Measurements from ENCODE around the gene SHANK2. TPM values are rescaled to one million over a fixed set of nuclear protein-coding genes. Genes with fewer than 3 reads are reported as not detected.

The SHANK2 gene
- total and polyA plus RNA-seq, 2 of the 4 experiments (the other 2 are of a cell fraction), result 1.6 to 2.2 TPM

DNA sequence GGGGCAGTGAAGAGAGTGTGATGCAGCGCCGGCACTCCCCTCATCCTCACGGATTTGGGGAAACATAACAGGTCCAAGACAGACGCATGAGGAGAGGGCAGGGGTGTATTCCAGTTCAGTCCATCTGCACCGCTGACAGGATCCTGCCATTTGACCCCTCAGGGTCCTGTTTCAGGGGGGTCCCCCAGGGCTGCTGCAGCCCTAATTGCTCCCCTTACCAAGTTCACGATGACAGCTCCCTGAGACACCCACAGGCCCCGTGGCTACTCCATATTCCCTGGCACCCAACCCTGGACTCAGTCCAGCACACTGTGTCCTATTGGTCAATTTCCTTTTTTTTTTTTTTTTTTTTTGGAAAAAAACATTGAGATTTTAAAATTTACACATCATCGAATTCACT, 41.5 kb downstream of the SHANK2 start:
- DNase-seq, result no peak
- Histone ChIP-seq H3K79me1 (ENCODE audit: low read depth in 1 of 2, low read length in 2 of 2) (no peaks in the 10 kb centered on the region), H4K5ac (ENCODE audit: low read depth, low read length) (no peak overlapping the region), H3K9me3 (ENCODE audit: control insufficient read depth, insufficient read depth, low read length) (no peaks in the 10 kb centered on the region), H3K4ac (ENCODE audit: low read depth, low read length) (no peak overlapping the region), H3K4me1 (ENCODE audit: control insufficient read depth, insufficient read depth, low read length) (peaks cover 6% of the 10 kb centered on the region), H3K4me2 (ENCODE audit: low read depth, low read length) (no peak overlapping the region), H3K56ac (ENCODE audit: extremely low read depth, insufficient read depth, low read length) (no peak overlapping the region), H4K20me1 (ENCODE audit: insufficient read depth, low read length) (peaks cover 6% of the 10 kb centered on the region; the same call in 1 of the 2 replicates), H3K18ac (ENCODE audit: low read depth, low read length) (no peak overlapping the region), H2BK120ac (ENCODE audit: low read depth, low read length) (no peak overlapping the region), H4K91ac (ENCODE audit: insufficient read depth, low read depth, low read length) (no peak overlapping the region), H3K14ac (replicated peaks; ENCODE audit: low read depth, low read length) (no peak overlapping the region), H4K8ac (ENCODE audit: low read depth in 2 of 2, low read length in 2 of 2) (no peak overlapping the region), H3K9ac (ENCODE audit: low read depth, low read length) (no peak overlapping the region), H3K23ac (ENCODE audit: low read depth, low read length) (no peak overlapping the region), H2BK5ac (ENCODE audit: low read depth, low read length, poor library complexity, severe bottlenecking) (no peak overlapping the region), H3K27me3 (ENCODE audit: control insufficient read depth, insufficient read depth, low read length) (no peaks in the 10 kb centered on the region), H3K9me1 (ENCODE audit: insufficient read depth, low read length) (0 out of 2 replicates have a peak, but pooled peaks cover 2% of the 10 kb centered on the region), H2AFZ (replicated peaks; ENCODE audit: low read length, poor library complexity) (no peak overlapping the region), H2BK20ac (ENCODE audit: low read depth, low read length) (no peak overlapping the region), H3K4me3 (ENCODE audit: insufficient read depth, low read depth, low read length) (no peak overlapping the region), H2AK5ac (ENCODE audit: low read depth, low read length) (no peak overlapping the region), H3K36me3 (ENCODE audit: control insufficient read depth, insufficient read depth, low read length) (peaks cover 3% of the 10 kb centered on the region; the same call in 1 of the 2 replicates), H2BK15ac (ENCODE audit: low read depth, low read length) (no peak overlapping the region), H3K27ac (ENCODE audit: insufficient read depth, low read length) (no peak overlapping the region), H2AK9ac (replicated peaks; ENCODE audit: low read depth, low read length, poor library complexity) (no peak overlapping the region)
- in situ Hi-C loops (cut with MboI; ENCODE audit: low sequenced_read_pairs), result no loop called here
- WGBS, 2 experiments (ENCODE audit: extremely low coverage in 2 of 2, insufficient read length in 1 of 2), result 48% methylated on average over 3 of the region's 8 CpGs; no CpG with 5 or more reads in 1 of the 2 experiments
- BruUV-seq (replicated peaks), result no TSS peak
- dilution Hi-C loops (cut with HindIII; ENCODE audit: low sequenced_read_pairs, unreplicated experiment), result no loop called here
- POLR2A ChIA-PET (ENCODE audit: unreplicated experiment), result no interaction called here
- CTCF ChIA-PET, result interaction anchor here (0.6 kb wide), 1 partner anchor 427 kb away, joined by 4 read pairs; no protein-coding TSS in a partner anchor
- no peak for TF ChIP-seq RFX5 (IDR thresholded peaks at IDR 0.05; ENCODE audit: low read depth, low read length)
- TF ChIP-seq SMC3 (IDR thresholded peaks at IDR 0.05; ENCODE audit: low read depth, low read length), result no peak
- TF ChIP-seq MAZ (IDR thresholded peaks at IDR 0.05; ENCODE audit: borderline replicate concordance, low read depth, low read length), result no peak
- TF ChIP-seq NFE2L2 (IDR thresholded peaks at IDR 0.05; ENCODE audit: low read depth, low read length), result no peak
- no peak for TF ChIP-seq BHLHE40 (IDR thresholded peaks at IDR 0.05; ENCODE audit: low read depth, low read length)
- no peak for TF ChIP-seq RCOR1 (IDR thresholded peaks at IDR 0.05; ENCODE audit: insufficient replicate concordance, low read length)
- no peak for TF ChIP-seq POLR2A (IDR thresholded peaks at IDR 0.05; ENCODE audit: low read depth, low read length)
- TF ChIP-seq, protein P1, sequence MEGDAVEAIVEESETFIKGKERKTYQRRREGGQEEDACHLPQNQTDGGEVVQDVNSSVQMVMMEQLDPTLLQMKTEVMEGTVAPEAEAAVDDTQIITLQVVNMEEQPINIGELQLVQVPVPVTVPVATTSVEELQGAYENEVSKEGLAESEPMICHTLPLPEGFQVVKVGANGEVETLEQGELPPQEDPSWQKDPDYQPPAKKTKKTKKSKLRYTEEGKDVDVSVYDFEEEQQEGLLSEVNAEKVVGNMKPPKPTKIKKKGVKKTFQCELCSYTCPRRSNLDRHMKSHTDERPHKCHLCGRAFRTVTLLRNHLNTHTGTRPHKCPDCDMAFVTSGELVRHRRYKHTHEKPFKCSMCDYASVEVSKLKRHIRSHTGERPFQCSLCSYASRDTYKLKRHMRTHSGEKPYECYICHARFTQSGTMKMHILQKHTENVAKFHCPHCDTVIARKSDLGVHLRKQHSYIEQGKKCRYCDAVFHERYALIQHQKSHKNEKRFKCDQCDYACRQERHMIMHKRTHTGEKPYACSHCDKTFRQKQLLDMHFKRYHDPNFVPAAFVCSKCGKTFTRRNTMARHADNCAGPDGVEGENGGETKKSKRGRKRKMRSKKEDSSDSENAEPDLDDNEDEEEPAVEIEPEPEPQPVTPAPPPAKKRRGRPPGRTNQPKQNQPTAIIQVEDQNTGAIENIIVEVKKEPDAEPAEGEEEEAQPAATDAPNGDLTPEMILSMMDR (conservative IDR thresholded peaks at IDR 0.05; ENCODE audit: low read depth, low read length), result no peak
- TF ChIP-seq RAD21 (IDR thresholded peaks at IDR 0.05; ENCODE audit: low read length), result no peak
- TF ChIP-seq MAFK (IDR thresholded peaks at IDR 0.05; ENCODE audit: low read depth, low read length), result no peak
- TF ChIP-seq CHD1 (IDR thresholded peaks at IDR 0.05; ENCODE audit: low read depth, low read length), result no peak
- TF ChIP-seq, protein P2, sequence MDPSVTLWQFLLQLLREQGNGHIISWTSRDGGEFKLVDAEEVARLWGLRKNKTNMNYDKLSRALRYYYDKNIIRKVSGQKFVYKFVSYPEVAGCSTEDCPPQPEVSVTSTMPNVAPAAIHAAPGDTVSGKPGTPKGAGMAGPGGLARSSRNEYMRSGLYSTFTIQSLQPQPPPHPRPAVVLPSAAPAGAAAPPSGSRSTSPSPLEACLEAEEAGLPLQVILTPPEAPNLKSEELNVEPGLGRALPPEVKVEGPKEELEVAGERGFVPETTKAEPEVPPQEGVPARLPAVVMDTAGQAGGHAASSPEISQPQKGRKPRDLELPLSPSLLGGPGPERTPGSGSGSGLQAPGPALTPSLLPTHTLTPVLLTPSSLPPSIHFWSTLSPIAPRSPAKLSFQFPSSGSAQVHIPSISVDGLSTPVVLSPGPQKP (IDR thresholded peaks at IDR 0.05; ENCODE audit: borderline replicate concordance, low read depth, low read length), result no peak
- TF ChIP-seq FOS (IDR thresholded peaks at IDR 0.05; ENCODE audit: low read depth, low read length), result no peak
- TF ChIP-seq MXI1 (IDR thresholded peaks at IDR 0.05; ENCODE audit: borderline replicate concordance, low read depth, low read length), result no peak
- TF ChIP-seq, protein P3, sequence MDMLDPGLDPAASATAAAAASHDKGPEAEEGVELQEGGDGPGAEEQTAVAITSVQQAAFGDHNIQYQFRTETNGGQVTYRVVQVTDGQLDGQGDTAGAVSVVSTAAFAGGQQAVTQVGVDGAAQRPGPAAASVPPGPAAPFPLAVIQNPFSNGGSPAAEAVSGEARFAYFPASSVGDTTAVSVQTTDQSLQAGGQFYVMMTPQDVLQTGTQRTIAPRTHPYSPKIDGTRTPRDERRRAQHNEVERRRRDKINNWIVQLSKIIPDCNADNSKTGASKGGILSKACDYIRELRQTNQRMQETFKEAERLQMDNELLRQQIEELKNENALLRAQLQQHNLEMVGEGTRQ (IDR thresholded peaks at IDR 0.05; ENCODE audit: low read depth, low read length), result no peak
- TF ChIP-seq CEBPB (IDR thresholded peaks at IDR 0.05; ENCODE audit: low read depth, low read length), result no peak
- intact Hi-C loops (cut with micrococcal nuclease), result no loop called here
- ATAC-seq (ENCODE audit: low read depth), result no peak
